Adrenal gland (tissue), 5 donors: ENCODE measurements around the gene ATXN1.

Experiments
- CTCF ChIP-seq, 6 experiments: fragments of 450-650 bp in 4 of 6; fragments of 200-600 bp in 2 of 6; sonication (generic) in 1 of 6; IDR thresholded peaks; 1 replicate in 5 of 6; 2 replicates in 1 of 6; pipeline versions ENCODE4 v1.5.1 to v1.8.0; 2016 to 2021; ENCODE audit warnings: antibody characterized with exemption in 6 of 6, mild to moderate bottlenecking in 2 of 6, moderate library complexity in 1 of 6
- POLR2A ChIP-seq, 2 donors: fragments of 450-650 bp; IDR thresholded peaks; one replicate each; pipeline ENCODE4 v1.6.1; 2017; ENCODE audit warnings: antibody characterized with exemption in 2 of 2, mild to moderate bottlenecking in 2 of 2, moderate library complexity in 1 of 2
- donor health status: DM: no; HTN: no; CAD: no.

DNA sequence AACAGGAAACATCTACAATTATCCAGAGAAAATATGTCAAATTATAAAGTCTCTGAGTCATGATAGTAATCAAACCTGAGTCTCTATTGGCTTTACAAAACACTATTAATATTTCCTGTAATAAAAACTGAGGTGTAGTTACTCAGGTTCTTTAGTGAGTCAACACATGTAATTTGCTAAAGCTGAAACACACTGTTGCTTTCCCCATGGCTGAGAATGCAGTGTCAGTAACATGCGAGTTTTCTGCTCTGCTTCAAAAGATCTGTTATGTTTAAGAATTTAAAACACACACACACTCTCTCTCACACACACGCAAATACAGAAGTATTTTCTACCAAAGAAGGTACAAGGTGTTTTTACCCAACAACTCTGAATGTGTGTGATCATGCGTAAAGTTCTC, 38.6 kb downstream of the ATXN1 start:
- TF ChIP-seq POLR2A (IDR thresholded peaks at IDR 0.05) (no peak), CTCF (IDR thresholded peaks at IDR 0.05) (no peak)
